VCaP (cell line): Measurements from ENCODE around the gene ZNF254.

Source experiments
- H3K27ac ChIP-seq: fragments of 450-650 bp; 2 replicates; pipeline ENCODE4 v1.5.1; 2017
- TF ChIP-seq, protein P1 (sequence below): fragments of 450-650 bp; conservative IDR thresholded peaks from 2 replicates; pipeline ENCODE4 v1.5.1; 2017; ENCODE audit warnings: mild to moderate bottlenecking, moderate library complexity

The ZNF254 gene

DNA sequence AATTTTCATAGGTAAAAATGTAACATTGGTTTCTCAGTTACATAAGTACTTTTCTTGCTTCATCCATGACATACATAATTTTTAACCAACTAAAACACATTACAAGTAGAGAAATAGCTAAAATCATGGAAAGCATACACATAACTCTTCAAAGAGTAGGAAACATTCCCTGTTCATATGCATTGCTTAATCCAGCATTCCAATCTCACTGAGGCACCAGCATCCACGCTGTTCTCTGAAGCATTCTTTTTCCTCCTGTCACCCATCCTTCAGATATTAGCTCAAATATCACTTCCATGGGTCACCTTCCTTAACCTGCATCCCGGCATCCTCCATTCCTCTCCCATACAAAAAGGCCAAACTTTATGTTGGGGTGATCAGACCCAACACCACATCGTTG lies 79.1 kb downstream of the ZNF254 start:
- TF ChIP-seq, protein P1, sequence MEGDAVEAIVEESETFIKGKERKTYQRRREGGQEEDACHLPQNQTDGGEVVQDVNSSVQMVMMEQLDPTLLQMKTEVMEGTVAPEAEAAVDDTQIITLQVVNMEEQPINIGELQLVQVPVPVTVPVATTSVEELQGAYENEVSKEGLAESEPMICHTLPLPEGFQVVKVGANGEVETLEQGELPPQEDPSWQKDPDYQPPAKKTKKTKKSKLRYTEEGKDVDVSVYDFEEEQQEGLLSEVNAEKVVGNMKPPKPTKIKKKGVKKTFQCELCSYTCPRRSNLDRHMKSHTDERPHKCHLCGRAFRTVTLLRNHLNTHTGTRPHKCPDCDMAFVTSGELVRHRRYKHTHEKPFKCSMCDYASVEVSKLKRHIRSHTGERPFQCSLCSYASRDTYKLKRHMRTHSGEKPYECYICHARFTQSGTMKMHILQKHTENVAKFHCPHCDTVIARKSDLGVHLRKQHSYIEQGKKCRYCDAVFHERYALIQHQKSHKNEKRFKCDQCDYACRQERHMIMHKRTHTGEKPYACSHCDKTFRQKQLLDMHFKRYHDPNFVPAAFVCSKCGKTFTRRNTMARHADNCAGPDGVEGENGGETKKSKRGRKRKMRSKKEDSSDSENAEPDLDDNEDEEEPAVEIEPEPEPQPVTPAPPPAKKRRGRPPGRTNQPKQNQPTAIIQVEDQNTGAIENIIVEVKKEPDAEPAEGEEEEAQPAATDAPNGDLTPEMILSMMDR: no peak
- no peak overlapping the region for H3K27ac ChIP-seq

DNA sequence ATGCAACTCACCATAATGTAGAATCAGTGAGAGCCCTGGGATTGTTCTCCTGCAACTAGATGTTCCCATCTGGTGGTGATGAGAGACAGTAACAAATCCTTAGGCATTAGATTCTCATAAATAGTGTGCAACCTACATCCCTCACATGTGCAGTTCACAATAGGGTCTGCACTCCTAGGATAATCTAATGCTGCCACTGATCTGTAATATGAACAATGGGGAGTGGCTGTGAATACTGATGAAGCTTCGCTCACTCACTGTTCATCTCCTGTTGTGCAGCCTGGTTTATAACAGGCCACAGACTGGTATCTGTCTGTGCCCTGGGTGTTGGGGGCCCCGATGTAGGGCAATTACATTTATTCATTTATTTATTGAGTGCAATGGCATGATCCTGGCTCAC lies 86.9 kb downstream of the ZNF254 start:
- TF ChIP-seq, protein P1: no peak
- H3K27ac ChIP-seq: no peak overlapping the region

- no peak overlapping the region for H3K27ac ChIP-seq
- TF ChIP-seq, protein P1: no peak
Measured at GRCh38 chr19:24177686-24178085, 90.7 kb downstream of the ZNF254 start.

- TF ChIP-seq, protein P1: no peak
- H3K27ac ChIP-seq: no peak overlapping the region
Measured at GRCh38 chr19:24178207-24178606, 91.2 kb downstream of the ZNF254 start.
